ENCODE results near the gene ADAM8. TPM values are rescaled to one million over a fixed set of nuclear protein-coding genes. Genes with fewer than 3 reads are reported as not detected.

Gene ADAM8
- polyA plus RNA-seq, 1 of the 3 experiments (the other 2 are of a cell fraction): 1.7 TPM

DNA sequence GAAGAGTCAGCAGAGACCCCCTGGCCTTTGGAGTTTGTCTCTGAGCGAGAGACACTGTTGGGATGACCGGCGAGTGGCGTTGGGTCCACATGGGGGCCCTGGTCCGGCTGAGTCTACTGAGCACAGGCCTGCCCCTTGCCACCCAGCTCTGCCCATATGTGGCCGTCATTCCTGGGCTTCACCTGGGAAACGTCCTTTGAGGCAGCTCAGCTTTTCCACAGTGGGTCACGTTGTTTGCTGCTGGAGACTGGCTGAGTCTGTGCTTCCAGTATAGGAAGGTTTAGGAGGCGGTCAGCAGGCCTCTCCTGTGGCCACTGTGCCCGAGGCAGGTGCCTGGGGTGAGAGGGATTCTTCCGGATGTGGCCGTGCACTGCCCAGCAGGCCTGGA, 17.1 kb downstream of the ADAM8 start:
- no peak for DNase-seq
- H4K20me1 ChIP-seq (ENCODE audit: insufficient read depth): no peaks in the 10 kb centered on the region
- H3K9me2 ChIP-seq: no peaks in the 10 kb centered on the region
- no peaks in the 10 kb centered on the region for H3K79me2 ChIP-seq (ENCODE audit: insufficient read depth)
- H3K9me3 ChIP-seq: no peaks in the 10 kb centered on the region
- WGBS (ENCODE audit: low lambda C conversion rate): 69% methylated on average over 8 of the region's 12 CpGs
- H3K27me3 ChIP-seq (ENCODE audit: insufficient read depth): no peaks in the 10 kb centered on the region
- peaks cover 6% of the 10 kb centered on the region for H3F3A ChIP-seq (replicated peaks; ENCODE audit: insufficient read depth)
- no peaks in the 10 kb centered on the region for H3K36me3 ChIP-seq (replicated peaks in 1 of 2; ENCODE audit: control insufficient read depth in 1 of 2, insufficient read depth in 2 of 2, low read length in 1 of 2)
- ChIA-PET POLR2A (no interaction called here), CTCF (no interaction called here)
- peak overlapping the region; percentile 42; the same call in 1 of the 2 replicates for H3K4me2 ChIP-seq
- peaks cover 16 to 17% of the 10 kb centered on the region in 2 experiments; a peak in 3 of 4 replicates for H3K4me1 ChIP-seq (ENCODE audit: control insufficient read depth in 1 of 2, insufficient read depth in 2 of 2, low read depth in 1 of 2, low read length in 1 of 2)
- no peak overlapping the region for H3K9ac ChIP-seq
- H3K27ac ChIP-seq (ENCODE audit: low read depth in 2 of 2, low read length in 1 of 2): peak overlapping the region in 1 of 2 experiments; percentile 76; a peak in 2 of 4 replicates
- H3K4me3 ChIP-seq (ENCODE audit: low read depth in 2 of 2, low read length in 1 of 2): no peak overlapping the region
- TF ChIP-seq GATA2 (CRISPR knock-in tag; IDR thresholded peaks at IDR 0.05) (no peak), TEAD4 (IDR thresholded peaks at IDR 0.05; ENCODE audit: borderline replicate concordance, insufficient read depth) (0 out of 2 replicates have a peak, but pooled peaks have one; percentile 8), RXRA (IDR thresholded peaks at IDR 0.05; ENCODE audit: borderline replicate concordance, low read depth) (no peak), CHD2 (IDR thresholded peaks at IDR 0.05; ENCODE audit: low read length, partially characterized antibody) (no peak), MEF2A (IDR thresholded peaks at IDR 0.05; ENCODE audit: borderline replicate concordance, low read depth) (no peak)
- TF ChIP-seq, protein P1, sequence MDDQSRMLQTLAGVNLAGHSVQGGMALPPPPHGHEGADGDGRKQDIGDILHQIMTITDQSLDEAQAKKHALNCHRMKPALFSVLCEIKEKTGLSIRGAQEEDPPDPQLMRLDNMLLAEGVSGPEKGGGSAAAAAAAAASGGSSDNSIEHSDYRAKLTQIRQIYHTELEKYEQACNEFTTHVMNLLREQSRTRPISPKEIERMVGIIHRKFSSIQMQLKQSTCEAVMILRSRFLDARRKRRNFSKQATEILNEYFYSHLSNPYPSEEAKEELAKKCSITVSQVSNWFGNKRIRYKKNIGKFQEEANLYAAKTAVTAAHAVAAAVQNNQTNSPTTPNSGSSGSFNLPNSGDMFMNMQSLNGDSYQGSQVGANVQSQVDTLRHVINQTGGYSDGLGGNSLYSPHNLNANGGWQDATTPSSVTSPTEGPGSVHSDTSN (IDR thresholded peaks at IDR 0.05): no peak
- peak overlapping the region; percentile 54; the same call in 1 of the 2 replicates for H2AFZ ChIP-seq (ENCODE audit: low read depth)

DNA sequence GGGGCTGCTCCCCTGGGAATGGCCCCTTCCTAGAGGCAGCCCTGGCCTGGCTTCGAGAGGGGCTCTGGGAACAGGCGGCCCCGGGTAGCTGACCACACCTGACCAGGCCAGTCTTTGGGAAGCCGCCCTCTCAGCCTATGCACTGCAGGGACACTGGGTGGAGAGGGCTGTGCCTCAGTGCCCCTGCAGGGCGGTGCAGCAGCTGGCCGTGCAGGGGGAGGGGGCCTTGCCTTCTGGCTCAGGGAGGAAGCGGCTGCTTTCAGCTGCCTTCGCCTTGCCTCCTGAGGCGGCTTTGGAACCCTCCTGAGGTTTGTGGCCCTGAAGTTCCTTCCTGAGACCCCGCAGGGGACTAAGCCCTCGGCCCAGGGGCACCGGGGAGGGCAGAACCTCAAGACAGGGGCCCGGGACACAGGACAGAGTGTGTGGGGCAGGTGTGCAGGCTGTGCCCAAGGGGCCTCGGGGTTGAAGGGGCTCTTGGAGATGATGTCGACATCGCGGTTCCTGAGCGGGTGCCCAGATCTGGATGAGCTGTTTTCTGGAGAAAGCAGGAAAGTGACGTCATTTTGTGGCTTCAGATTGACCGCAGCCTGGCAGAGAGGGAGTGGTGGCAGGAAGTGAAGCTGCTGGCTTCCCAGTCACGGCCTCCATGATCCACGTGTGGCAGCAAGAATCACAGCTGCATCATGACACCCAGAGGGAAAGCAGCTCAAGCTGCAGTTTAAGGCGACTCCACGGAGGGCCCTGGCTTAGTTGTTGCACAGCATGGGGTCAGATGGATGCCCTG, 17.7 kb downstream of the ADAM8 start:
- Histone ChIP-seq H4K20me1 (ENCODE audit: insufficient read depth) (no peaks in the 10 kb centered on the region), H3F3A (replicated peaks; ENCODE audit: insufficient read depth) (peaks cover 6% of the 10 kb centered on the region), H3K4me2 (peak overlapping the region; percentile 67), H2AFZ (ENCODE audit: low read depth) (peak overlapping the region; percentile 71), H3K9ac (0 out of 2 replicates have a peak overlapping the region, but pooled peaks have one; percentile 11), H3K9me3 (no peaks in the 10 kb centered on the region), H3K27me3 (ENCODE audit: insufficient read depth) (no peaks in the 10 kb centered on the region), H3K4me1 (ENCODE audit: control insufficient read depth in 1 of 2, insufficient read depth in 2 of 2, low read depth in 1 of 2, low read length in 1 of 2) (peaks cover 16 to 17% of the 10 kb centered on the region in 2 experiments; a peak in 3 of 4 replicates), H3K36me3 (replicated peaks in 1 of 2; ENCODE audit: control insufficient read depth in 1 of 2, insufficient read depth in 2 of 2, low read length in 1 of 2) (no peaks in the 10 kb centered on the region), H3K4me3 (ENCODE audit: low read depth in 2 of 2, low read length in 1 of 2) (no peak overlapping the region), H3K9me2 (no peaks in the 10 kb centered on the region), H3K27ac (ENCODE audit: low read depth in 2 of 2, low read length in 1 of 2) (peak overlapping the region in 1 of 2 experiments; percentile 76; a peak in 2 of 4 replicates), H3K79me2 (ENCODE audit: insufficient read depth) (no peaks in the 10 kb centered on the region)
- DNase-seq: no peak
- POLR2A ChIA-PET: no interaction called here
- WGBS (ENCODE audit: low lambda C conversion rate): 24% methylated on average over 12 of the region's 24 CpGs
- CTCF ChIA-PET: interaction anchor here (1.1 kb wide), 1 partner anchor 49 kb away, joined by 3 read pairs; no protein-coding TSS in a partner anchor
- no peak for TF ChIP-seq NRF1 (IDR thresholded peaks at IDR 0.05; ENCODE audit: low read depth, low read length)
- TF ChIP-seq POLR2AphosphoS5 (IDR thresholded peaks at IDR 0.05; ENCODE audit: low read depth, low read length): peak; percentile 64; the same call in 1 of the 2 replicates
- no peak for TF ChIP-seq MXI1 (IDR thresholded peaks at IDR 0.05; ENCODE audit: low read depth, low read length)
- no peak for TF ChIP-seq SMC3 (IDR thresholded peaks at IDR 0.05; ENCODE audit: low read depth, low read length)
- no peak for TF ChIP-seq RCOR1 (IDR thresholded peaks at IDR 0.05; ENCODE audit: low read length)
- peak; percentile 23; the same call in 1 of the 2 replicates for TF ChIP-seq TAF1 (IDR thresholded peaks at IDR 0.05; ENCODE audit: borderline replicate concordance, low read depth, low read length)
- peak; percentile 74 for TF ChIP-seq ELF1 (IDR thresholded peaks at IDR 0.05)
- TF ChIP-seq EZH2phosphoT487 (IDR thresholded peaks at IDR 0.05; ENCODE audit: borderline replicate concordance, low read depth): no peak
- TF ChIP-seq FOXJ3 (CRISPR knock-in tag; IDR thresholded peaks at IDR 0.05): no peak
- no peak for TF ChIP-seq CHD2 (IDR thresholded peaks at IDR 0.05; ENCODE audit: low read length, partially characterized antibody)
- TF ChIP-seq TCF12 (IDR thresholded peaks at IDR 0.05): peak; percentile 88
- no peak for TF ChIP-seq FOXM1 (IDR thresholded peaks at IDR 0.05; ENCODE audit: low read depth)
- no peak for TF ChIP-seq RAD21 (IDR thresholded peaks at IDR 0.05; ENCODE audit: low read length)
- TF ChIP-seq GATA2 (CRISPR knock-in tag; IDR thresholded peaks at IDR 0.05): no peak
- 0 out of 2 replicates have a peak, but pooled peaks have one; percentile 34 for TF ChIP-seq REST (IDR thresholded peaks at IDR 0.05; ENCODE audit: low read depth, low read length)
- peak; percentile 91 for TF ChIP-seq JUND (IDR thresholded peaks at IDR 0.05)
- TF ChIP-seq, protein P2, sequence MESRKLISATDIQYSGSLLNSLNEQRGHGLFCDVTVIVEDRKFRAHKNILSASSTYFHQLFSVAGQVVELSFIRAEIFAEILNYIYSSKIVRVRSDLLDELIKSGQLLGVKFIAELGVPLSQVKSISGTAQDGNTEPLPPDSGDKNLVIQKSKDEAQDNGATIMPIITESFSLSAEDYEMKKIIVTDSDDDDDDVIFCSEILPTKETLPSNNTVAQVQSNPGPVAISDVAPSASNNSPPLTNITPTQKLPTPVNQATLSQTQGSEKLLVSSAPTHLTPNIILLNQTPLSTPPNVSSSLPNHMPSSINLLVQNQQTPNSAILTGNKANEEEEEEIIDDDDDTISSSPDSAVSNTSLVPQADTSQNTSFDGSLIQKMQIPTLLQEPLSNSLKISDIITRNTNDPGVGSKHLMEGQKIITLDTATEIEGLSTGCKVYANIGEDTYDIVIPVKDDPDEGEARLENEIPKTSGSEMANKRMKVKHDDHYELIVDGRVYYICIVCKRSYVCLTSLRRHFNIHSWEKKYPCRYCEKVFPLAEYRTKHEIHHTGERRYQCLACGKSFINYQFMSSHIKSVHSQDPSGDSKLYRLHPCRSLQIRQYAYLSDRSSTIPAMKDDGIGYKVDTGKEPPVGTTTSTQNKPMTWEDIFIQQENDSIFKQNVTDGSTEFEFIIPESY (IDR thresholded peaks at IDR 0.05; ENCODE audit: borderline replicate concordance, low read depth): no peak
